Prostate gland (tissue), 2 donors: ENCODE results near the gene PTF1A. TPM values are rescaled to one million over a fixed set of nuclear protein-coding genes. Genes with fewer than 3 reads are reported as not detected.

Experiments used
- DNase-seq: peaks from one replicate; pipeline ENCODE4 v3.0.0-alpha.2; 2019; ENCODE audit warnings: low spot score
- H3K27ac ChIP-seq, 2 donors: fragments of 200-600 bp; sonication (generic); 2 replicates each; pipeline ENCODE4 v1.5.1; 2017 to 2019
- H3K27me3 ChIP-seq: fragments of 200-600 bp; sonication (generic); replicated peaks from 2 replicates; pipeline ENCODE4 v1.5.1; 2019; ENCODE audit not compliant: insufficient read depth
- H3K36me3 ChIP-seq, 2 donors: fragments of 200-600 bp; sonication (generic); 1 replicate in 1 of 2; 2 replicates in 1 of 2; pipeline versions ENCODE4 v1.5.1 to v1.8.1; 2017 to 2019
- H3K4me1 ChIP-seq: fragments of 200-600 bp; sonication (generic); replicated peaks from 2 replicates; pipeline ENCODE4 v1.5.1; 2019
- H3K4me3 ChIP-seq, 2 donors: fragments of 200-600 bp; sonication (generic); 2 replicates each; pipeline ENCODE4 v1.5.1; 2017 to 2019
- H3K9me3 ChIP-seq: fragments of 200-600 bp; sonication (generic); 2 replicates; pipeline ENCODE4 v1.5.1; 2017
- POLR2A ChIP-seq: fragments of 450-650 bp; IDR thresholded peaks from one replicate; pipeline ENCODE4 v1.6.1; 2016; ENCODE audit warnings: antibody characterized with exemption, mild to moderate bottlenecking
- POLR2AphosphoS5 ChIP-seq: sonication (generic); formaldehyde crosslinking; IDR thresholded peaks from one replicate; pipeline ENCODE4 v1.6.1; 2017; ENCODE audit warnings: antibody characterized with exemption
- WGBS: methylation state at CpG from one replicate; pipeline ENCODE4 v1.1.5; 2018; 5-methylcytosine and 5-hydroxymethylcytosine counted together
- intact Hi-C: fragments of 100-400 bp; cut with DNase I; formaldehyde crosslinking; loops from one replicate; pipeline ENCODE4 v1.14.2; 2022
- total RNA-seq, 2 donors: library from RNA; depleted of rRNA; stranded (reverse); fragments of >200 nt; gene quantifications; one replicate each; pipeline ENCODE4 v1.1.0, GENCODE V29; 2016
- TF ChIP-seq, protein P1 (sequence below), 4 experiments: fragments of 200-600 bp in 2 of 4; fragments of 450-650 bp in 2 of 4; sonication (generic) in 2 of 4; IDR thresholded peaks; 1 replicate in 3 of 4; 2 replicates in 1 of 4; pipeline ENCODE4 v1.5.1; 2016 to 2019; ENCODE audit warnings: antibody characterized with exemption in 4 of 4, mild to moderate bottlenecking in 2 of 4, moderate library complexity in 2 of 4

PTF1A gene
- total RNA-seq, 2 donors from 2014 or later: 1.9 TPM; not detected in 1

DNA sequence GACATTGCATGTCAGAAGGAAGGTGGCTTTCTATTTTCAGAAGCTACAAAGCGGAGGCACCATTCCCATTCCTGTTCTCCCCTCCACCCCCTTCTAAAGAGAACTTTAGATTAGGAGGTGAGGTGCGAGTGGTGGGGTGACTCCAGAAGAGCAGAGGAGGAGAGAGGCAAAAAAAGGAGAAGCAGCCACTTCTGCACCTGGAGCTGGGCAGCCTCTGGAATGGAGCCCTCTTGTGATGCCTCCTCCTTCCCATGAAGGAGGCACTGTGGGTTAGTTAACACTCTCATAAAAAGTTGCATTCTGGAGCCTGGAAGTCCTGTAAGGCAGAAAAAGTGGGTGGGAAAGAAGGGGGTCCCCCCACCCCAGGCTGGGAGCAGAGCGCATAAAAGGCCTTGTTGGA, 4.8 kb downstream of the PTF1A start:
- Histone ChIP-seq H3K4me1 (no peaks in the 10 kb centered on the region), H3K9me3 (no peaks in the 10 kb centered on the region), H3K27me3 (peaks cover 56% of the 10 kb centered on the region), H3K27ac (no peak overlapping the region), H3K36me3 (no peaks in the 10 kb centered on the region), H3K4me3 (no peak overlapping the region)
- 17% methylated on average over 3 of the region's 3 CpGs for WGBS
- no peak for DNase-seq
- TF ChIP-seq, protein P1, sequence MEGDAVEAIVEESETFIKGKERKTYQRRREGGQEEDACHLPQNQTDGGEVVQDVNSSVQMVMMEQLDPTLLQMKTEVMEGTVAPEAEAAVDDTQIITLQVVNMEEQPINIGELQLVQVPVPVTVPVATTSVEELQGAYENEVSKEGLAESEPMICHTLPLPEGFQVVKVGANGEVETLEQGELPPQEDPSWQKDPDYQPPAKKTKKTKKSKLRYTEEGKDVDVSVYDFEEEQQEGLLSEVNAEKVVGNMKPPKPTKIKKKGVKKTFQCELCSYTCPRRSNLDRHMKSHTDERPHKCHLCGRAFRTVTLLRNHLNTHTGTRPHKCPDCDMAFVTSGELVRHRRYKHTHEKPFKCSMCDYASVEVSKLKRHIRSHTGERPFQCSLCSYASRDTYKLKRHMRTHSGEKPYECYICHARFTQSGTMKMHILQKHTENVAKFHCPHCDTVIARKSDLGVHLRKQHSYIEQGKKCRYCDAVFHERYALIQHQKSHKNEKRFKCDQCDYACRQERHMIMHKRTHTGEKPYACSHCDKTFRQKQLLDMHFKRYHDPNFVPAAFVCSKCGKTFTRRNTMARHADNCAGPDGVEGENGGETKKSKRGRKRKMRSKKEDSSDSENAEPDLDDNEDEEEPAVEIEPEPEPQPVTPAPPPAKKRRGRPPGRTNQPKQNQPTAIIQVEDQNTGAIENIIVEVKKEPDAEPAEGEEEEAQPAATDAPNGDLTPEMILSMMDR (IDR thresholded peaks at IDR 0.05): no peak
- TF ChIP-seq POLR2AphosphoS5 (no peak), POLR2A (no peak)
- intact Hi-C loops: no loop called here

DNA sequence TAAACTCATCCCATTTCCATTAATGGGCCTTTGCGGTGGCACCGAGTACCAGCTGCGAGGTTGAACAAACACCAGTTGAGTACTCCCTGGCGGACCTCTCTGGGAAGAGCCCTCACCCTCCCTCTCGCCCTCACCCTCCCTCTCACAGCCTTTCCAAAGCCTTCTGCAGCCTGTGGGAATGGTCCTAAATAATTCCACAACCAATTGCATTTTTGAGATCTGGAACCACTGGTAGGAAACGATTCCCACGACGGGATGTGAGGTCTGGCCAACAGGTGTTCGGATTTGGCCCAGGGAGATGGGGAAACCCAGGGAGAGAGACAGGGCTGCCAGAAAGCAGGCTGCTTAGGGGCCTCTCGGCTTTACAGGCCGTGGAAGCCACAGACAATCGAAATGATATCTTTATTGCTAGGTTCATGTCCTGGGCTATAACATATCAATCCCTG, 5.3 kb downstream of the PTF1A start:
- no peaks in the 10 kb centered on the region for H3K36me3 ChIP-seq
- peaks cover 51% of the 10 kb centered on the region for H3K27me3 ChIP-seq
- intact Hi-C loops: no loop called here
- TF ChIP-seq, protein P1 (IDR thresholded peaks at IDR 0.05): no peak
- TF ChIP-seq POLR2A (no peak), POLR2AphosphoS5 (no peak)
- no peaks in the 10 kb centered on the region for H3K9me3 ChIP-seq
- no peak overlapping the region for H3K27ac ChIP-seq
- H3K4me3 ChIP-seq: no peak overlapping the region
- no peak for DNase-seq
- H3K4me1 ChIP-seq: no peaks in the 10 kb centered on the region
- 3% methylated on average over 12 of the region's 12 CpGs for WGBS

DNA sequence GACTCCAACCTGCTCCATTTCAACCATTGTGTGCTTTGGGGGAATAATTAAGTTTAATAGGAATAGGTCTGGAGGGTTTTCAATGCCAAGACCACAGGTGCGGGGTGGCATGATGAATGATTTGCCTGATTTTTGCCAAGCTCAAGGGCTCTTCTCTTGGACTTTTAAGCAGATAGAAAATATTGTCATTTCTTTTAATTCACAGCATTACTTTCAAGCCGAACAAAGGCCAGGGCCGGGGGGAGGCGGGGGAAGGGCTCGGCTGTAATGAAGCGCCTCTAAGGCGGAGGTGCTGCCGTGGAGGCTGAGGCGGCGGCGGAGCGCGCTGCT, 6.5 kb downstream of the PTF1A start:
- no peak overlapping the region for H3K4me3 ChIP-seq
- intact Hi-C loops: no loop called here
- TF ChIP-seq POLR2AphosphoS5: no peak
- no peak for TF ChIP-seq POLR2A
- TF ChIP-seq, protein P1 (IDR thresholded peaks at IDR 0.05): no peak

DNA sequence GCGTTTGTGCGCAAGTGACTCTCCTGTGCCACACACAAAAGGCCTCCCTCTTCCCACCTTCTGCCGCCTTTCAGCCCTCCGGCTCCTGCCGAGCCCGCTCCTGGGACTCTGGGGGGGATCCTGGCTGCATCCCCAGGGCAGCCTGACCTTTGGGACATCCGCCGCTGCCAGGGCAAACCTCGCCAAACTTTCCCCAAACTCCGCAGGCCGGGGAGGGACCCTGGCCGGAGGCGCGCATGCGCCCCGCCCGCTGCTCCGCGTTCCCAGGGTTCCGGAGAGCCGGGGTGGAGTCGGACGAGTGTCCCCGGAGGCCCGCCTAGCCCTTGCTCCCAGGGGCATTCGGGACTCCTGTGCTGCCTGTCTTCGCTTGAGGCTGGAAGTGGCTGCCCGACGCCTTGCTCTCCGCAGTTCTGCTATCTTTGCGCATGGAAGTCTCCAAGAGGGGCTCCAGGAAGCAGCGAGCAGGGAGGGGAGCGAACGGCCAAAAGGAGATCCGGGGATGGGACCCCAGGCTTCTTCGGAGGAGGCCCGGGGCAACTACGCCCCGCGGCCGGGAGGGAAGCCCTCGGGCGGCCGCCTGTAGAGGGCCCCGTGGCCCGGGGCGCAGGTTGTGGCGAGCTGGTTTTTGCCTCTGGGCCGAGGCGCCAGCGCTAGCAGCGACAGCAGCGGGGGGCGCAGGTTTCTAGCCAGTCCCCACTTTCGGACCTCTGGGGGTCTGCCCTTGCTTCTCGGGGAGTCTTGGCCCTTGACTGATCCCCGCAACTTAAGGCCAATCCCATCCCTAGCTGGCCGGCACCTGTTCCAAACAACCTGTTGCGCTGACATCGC, 7.0 kb downstream of the PTF1A start:
- no peaks in the 10 kb centered on the region for H3K36me3 ChIP-seq
- H3K27me3 ChIP-seq: peaks cover 58% of the 10 kb centered on the region
- H3K4me3 ChIP-seq: no peak overlapping the region
- no peaks in the 10 kb centered on the region for H3K9me3 ChIP-seq
- WGBS: 2% methylated on average over 41 of the region's 60 CpGs
- TF ChIP-seq, protein P1 (IDR thresholded peaks at IDR 0.05): no peak
- TF ChIP-seq POLR2AphosphoS5: no peak
- TF ChIP-seq POLR2A: no peak
- no peak for DNase-seq
- H3K4me1 ChIP-seq: no peaks in the 10 kb centered on the region
- intact Hi-C loops: no loop called here
- H3K27ac ChIP-seq: no peak overlapping the region

More for the DNA sequence above, 6.5 kb downstream of the PTF1A start:
- no peak for DNase-seq
- no peak overlapping the region for H3K27ac ChIP-seq
- no peaks in the 10 kb centered on the region for H3K36me3 ChIP-seq
- no peaks in the 10 kb centered on the region for H3K9me3 ChIP-seq
- H3K4me1 ChIP-seq: no peaks in the 10 kb centered on the region
- H3K27me3 ChIP-seq: peaks cover 54% of the 10 kb centered on the region
- WGBS: 3% methylated on average over 13 of the region's 13 CpGs
